HCT116 (cell line): Measurements from ENCODE around the gene ACSS3. TPM values are rescaled to one million over a fixed set of nuclear protein-coding genes. Genes with fewer than 3 reads are reported as not detected.

Source experiments
- ATAC-seq: fragments of 200-7000 bp; cut with Tn5 transposase; 2 replicates; pipeline ENCODE4 v1.9.1; 2020; ENCODE audit warnings: mild to moderate bottlenecking, moderate library complexity
- BruUV-seq: library from RNA; stranded (reverse); fragments of 400-500 nt; replicated peaks from 2 replicates; lab custom pipeline; 2021; lab: Mats Ljungman, UMichigan
- CTCF ChIA-PET: fragments of 300-600 bp; sonication (Branson Sonifier 250); formaldehyde crosslinking; loops from one replicate; lab custom pipeline; 2021; ENCODE audit warnings: antibody characterized with exemption; lab: Charles Lee
- POLR2A ChIA-PET: fragments of 300-600, 350-600 bp; sonication (Branson Sonifier 250); formaldehyde crosslinking; loops from one replicate; lab custom pipeline; 2021; ENCODE audit warnings: antibody characterized with exemption; lab: Charles Lee
- RAD21 ChIA-PET, 2 experiments: fragments of 300-600 bp; sonication (Branson Sonifier 250); formaldehyde crosslinking; loops; one replicate each; lab custom pipeline; 2023; ENCODE audit warnings: low total read pairs in 2 of 2; ENCODE audit not compliant: uncharacterized antibody in 2 of 2, unreplicated experiment in 2 of 2, low non-redundant PET in 1 of 2; lab: Charles Lee
- DNase-seq: peaks from one replicate; pipeline ENCODE4 v3.0.0-alpha.2; 2010; ENCODE audit warnings: low read depth, low spot score
- H2AFZ ChIP-seq: fragments of 200-600 bp; shearing (Covaris generic), sonication (generic); 2 replicates; pipeline ENCODE4 v1.6.1; 2017; ENCODE audit warnings: low read depth, mixed run types, mixed read lengths, antibody characterized with exemption, low read length; ENCODE audit not compliant: poor library complexity, severe bottlenecking
- H3K27ac ChIP-seq: 2 replicates; pipeline ENCODE4 v1.5.1; 2012; ENCODE audit warnings: low read depth, low read length
- H3K27me3 ChIP-seq: fragments of 200-600 bp; sonication (generic); 2 replicates; pipeline ENCODE4 v1.6.1; 2016; ENCODE audit warnings: mixed run types, low read length, mixed read lengths; ENCODE audit not compliant: insufficient read depth
- H3K36me3 ChIP-seq, 2 experiments: fragments of 200-500 bp in 1 of 2; fragments of 200-600 bp in 1 of 2; sonication (Bioruptor generic) in 1 of 2; sonication (generic) in 1 of 2; 2 replicates each; pipeline versions ENCODE4 v1.5.1 to v1.6.1; 2014 to 2016; ENCODE audit warnings: low read length in 2 of 2, inconsistent platforms in 1 of 2, mixed read lengths in 1 of 2, mixed run types in 1 of 2; ENCODE audit not compliant: insufficient read depth in 2 of 2, control insufficient read depth in 1 of 2
- H3K4me1 ChIP-seq, 2 experiments: fragments of 200-600 bp in 1 of 2; sonication (generic) in 1 of 2; 2 replicates each; pipeline versions ENCODE4 v1.5.1 to v1.6.1; 2012 to 2017; ENCODE audit warnings: low read length in 2 of 2, inconsistent platforms in 1 of 2, mild to moderate bottlenecking in 1 of 2, mixed read lengths in 1 of 2, mixed run types in 1 of 2, moderate library complexity in 1 of 2; ENCODE audit not compliant: insufficient read depth in 2 of 2, control insufficient read depth in 1 of 2
- H3K4me2 ChIP-seq: fragments of 200-600 bp; sonication (generic); 2 replicates; pipeline ENCODE4 v1.6.1; 2017; ENCODE audit warnings: mixed run types, low read length, mixed read lengths
- H3K4me3 ChIP-seq, 2 experiments: fragments of 200-600 bp in 1 of 2; sonication (generic) in 1 of 2; replicated peaks in 1 of 2; 2 replicates each; pipeline ENCODE4 v1.5.1; 2011 to 2016; ENCODE audit warnings: low read length in 2 of 2, control low read depth in 1 of 2, low read depth in 1 of 2, mild to moderate bottlenecking in 1 of 2, mixed read lengths in 1 of 2, mixed run types in 1 of 2
- H3K79me2 ChIP-seq: fragments of 200-600 bp; sonication (generic); 2 replicates; pipeline ENCODE4 v1.6.1; 2017; ENCODE audit warnings: mild to moderate bottlenecking, mixed run types, low read length, moderate library complexity, mixed read lengths; ENCODE audit not compliant: insufficient read depth
- H3K9ac ChIP-seq: fragments of 200-600 bp; sonication (generic); 2 replicates; pipeline ENCODE4 v1.6.1; 2016; ENCODE audit warnings: low read length, mixed read lengths
- H3K9me2 ChIP-seq: fragments of 200-600 bp; sonication (generic), shearing (Covaris generic); 2 replicates; pipeline ENCODE4 v1.6.1; 2017; ENCODE audit warnings: mixed run types, mild to moderate bottlenecking, moderate library complexity; ENCODE audit not compliant: insufficient read depth
- H3K9me3 ChIP-seq, 2 experiments: fragments of 200-500 bp in 1 of 2; fragments of 200-600 bp in 1 of 2; sonication (Bioruptor generic) in 1 of 2; sonication (generic) in 1 of 2; 2 replicates each; pipeline ENCODE4 v1.6.1; 2014 to 2017; ENCODE audit warnings: low read length in 2 of 2, mixed read lengths in 2 of 2, inconsistent platforms in 1 of 2, low read depth in 1 of 2, mild to moderate bottlenecking in 1 of 2, mixed run types in 1 of 2, moderate library complexity in 1 of 2; ENCODE audit not compliant: control insufficient read depth in 1 of 2, insufficient read depth in 1 of 2
- H4K20me1 ChIP-seq: fragments of 200-600 bp; sonication (generic), shearing (Covaris generic); 2 replicates; pipeline ENCODE4 v1.6.1; 2017; ENCODE audit warnings: mixed run types, mild to moderate bottlenecking, moderate library complexity; ENCODE audit not compliant: insufficient read depth
- ATF3 ChIP-seq: IDR thresholded peaks from 2 replicates; pipeline ENCODE4 v1.6.1; 2012
- EZH2phosphoT487 ChIP-seq: fragments of 200-600 bp; IDR thresholded peaks from 2 replicates; pipeline ENCODE4 v1.6.1; 2018; ENCODE audit warnings: antibody characterized with exemption, borderline replicate concordance
- FOSL1 ChIP-seq: IDR thresholded peaks from 2 replicates; pipeline ENCODE4 v1.6.1; 2012; ENCODE audit warnings: low read depth
- JUND ChIP-seq: IDR thresholded peaks from 2 replicates; pipeline ENCODE4 v1.6.1; 2012
- POLR2A ChIP-seq: IDR thresholded peaks from 2 replicates; pipeline ENCODE4 v1.7.0; 2011; ENCODE audit warnings: borderline replicate concordance; ENCODE audit not compliant: insufficient read depth, insufficient read length; ENCODE audit errors: extremely low read depth
- RAD21 ChIP-seq: IDR thresholded peaks from 2 replicates; pipeline ENCODE4 v1.6.1; 2012; ENCODE audit warnings: low read depth, mild to moderate bottlenecking
- REST ChIP-seq: IDR thresholded peaks from 2 replicates; pipeline ENCODE4 v1.6.1; 2012; ENCODE audit warnings: low read depth
- SIN3A ChIP-seq: IDR thresholded peaks from 2 replicates; pipeline ENCODE4 v1.6.1; 2012; ENCODE audit warnings: low read depth
- TCF7L2 ChIP-seq: IDR thresholded peaks from 2 replicates; pipeline ENCODE4 v1.7.0; 2011; ENCODE audit warnings: borderline replicate concordance, inconsistent platforms; ENCODE audit not compliant: insufficient read depth, insufficient read length; ENCODE audit errors: extremely low read depth
- ZFX ChIP-seq: fragments of 450-650 bp; IDR thresholded peaks from 2 replicates; pipeline ENCODE4 v1.6.1; 2017
- ZNF274 ChIP-seq: fragments of 200-500 bp; sonication (Bioruptor generic); IDR thresholded peaks from 2 replicates; pipeline ENCODE4 v1.6.1; 2014; ENCODE audit warnings: mild to moderate bottlenecking, low read depth, low read length, inconsistent platforms
- intact Hi-C: fragments of 100-400 bp; cut with micrococcal nuclease; formaldehyde crosslinking; loops from 2 replicates; pipeline ENCODE4 v1.10.0; 2022
- total RNA-seq: library from RNA; stranded (reverse); gene quantifications from one replicate; pipeline ENCODE4 v1.2.1, GENCODE V29; 2021; ENCODE audit not compliant: unreplicated experiment

The ACSS3 gene
- total RNA-seq, 1 experiment from 2014 or later = 0.30 TPM

GRCh38 chr12:81249976-81250375 lies 172.1 kb downstream of the ACSS3 start:
- ChIA-PET CTCF (interaction anchor here (1.8 kb wide), 1 partner anchor 8 kb away, joined by 9 read pairs; no protein-coding TSS in a partner anchor), RAD21 (no interaction called here), POLR2A (no interaction called here)
- no peaks in the 10 kb centered on the region for H3K9me2 ChIP-seq
- no peak overlapping the region for H3K4me3 ChIP-seq
- H3K9me3 ChIP-seq = no peaks in the 10 kb centered on the region
- no peaks in the 10 kb centered on the region for H3K36me3 ChIP-seq
- DNase-seq = no peak
- intact Hi-C loops = loop anchor here (10.0 kb wide), 1 partner anchor 415 kb away; no protein-coding TSS in a partner anchor
- no peak for ATAC-seq
- H2AFZ ChIP-seq = no peak overlapping the region
- H3K9ac ChIP-seq = no peak overlapping the region
- H3K79me2 ChIP-seq = no peaks in the 10 kb centered on the region
- H4K20me1 ChIP-seq = no peaks in the 10 kb centered on the region
- H3K4me1 ChIP-seq = no peaks in the 10 kb centered on the region
- BruUV-seq = no TSS peak
- no peak overlapping the region for H3K4me2 ChIP-seq
- no peak overlapping the region for H3K27ac ChIP-seq
- no peak for TF ChIP-seq POLR2A
- no peak for TF ChIP-seq RAD21
- no peak for TF ChIP-seq JUND
- TF ChIP-seq ZNF274 = no peak
- TF ChIP-seq ZFX = no peak
- TF ChIP-seq REST = no peak
- no peak for TF ChIP-seq TCF7L2
- no peak for TF ChIP-seq SIN3A
- no peak for TF ChIP-seq FOSL1
- no peak for TF ChIP-seq EZH2phosphoT487
- no peak for TF ChIP-seq ATF3
- H3K27me3 ChIP-seq = peaks cover 6% of the 10 kb centered on the region; the same call in 1 of the 2 replicates
